ENCODE measurements around the gene SIK1.
"Not testable (repeated sequence)": the region's sequence is repeated elsewhere in the genome, so short reads cannot be mapped to it uniquely, and the experiment has no call there.

Gene SIK1

GRCh38 chr21:43396788-43397438, 30.0 kb downstream of the SIK1 start:
- DNase-seq (ENCODE audit: low read depth): not testable (repeated sequence)

GRCh38 chr21:43383351-43383750, 43.6 kb downstream of the SIK1 start:
- DNase-seq (ENCODE audit: low read depth): not testable (repeated sequence)

- not testable (repeated sequence) for DNase-seq (ENCODE audit: low read depth)
Measured at GRCh38 chr21:43382902-43383301, 44.0 kb downstream of the SIK1 start.

GRCh38 chr21:43380852-43381533, 45.9 kb downstream of the SIK1 start:
- DNase-seq (ENCODE audit: low read depth): not testable (repeated sequence)

GRCh38 chr21:43380337-43380736, 46.6 kb downstream of the SIK1 start:
- not testable (repeated sequence) for DNase-seq (ENCODE audit: low read depth)

GRCh38 chr21:43379626-43380122, 47.3 kb downstream of the SIK1 start:
- DNase-seq (ENCODE audit: low read depth): not testable (repeated sequence)

- no peak for DNase-seq (ENCODE audit: low read depth)
Measured at GRCh38 chr21:43376478-43376882, 50.5 kb downstream of the SIK1 start.

GRCh38 chr21:43375837-43376477, 51.0 kb downstream of the SIK1 start:
- DNase-seq (ENCODE audit: low read depth): no peak

GRCh38 chr21:43375006-43375836, 51.7 kb downstream of the SIK1 start:
- DNase-seq (ENCODE audit: low read depth): no peak

GRCh38 chr21:43374228-43374885, 52.6 kb downstream of the SIK1 start:
- no peak for DNase-seq (ENCODE audit: low read depth)

- DNase-seq (ENCODE audit: low read depth): no peak
Measured at GRCh38 chr21:43373362-43374227, 53.3 kb downstream of the SIK1 start.

- no peak for DNase-seq (ENCODE audit: low read depth)
Measured at GRCh38 chr21:43372663-43373361, 54.1 kb downstream of the SIK1 start.

- DNase-seq (ENCODE audit: low read depth): no peak
Measured at GRCh38 chr21:43371786-43372185, 55.1 kb downstream of the SIK1 start.

- no peak for DNase-seq (ENCODE audit: low read depth)
Measured at GRCh38 chr21:43370888-43371570, 55.9 kb downstream of the SIK1 start.

GRCh38 chr21:43370091-43370658, 56.8 kb downstream of the SIK1 start:
- DNase-seq (ENCODE audit: low read depth): no peak

- no peak for DNase-seq (ENCODE audit: low read depth)
Measured at GRCh38 chr21:43369596-43370090, 57.3 kb downstream of the SIK1 start.

GRCh38 chr21:43369124-43369523, 57.8 kb downstream of the SIK1 start:
- no peak for DNase-seq (ENCODE audit: low read depth)

- DNase-seq (ENCODE audit: low read depth): no peak
Measured at GRCh38 chr21:43368685-43369084, 58.2 kb downstream of the SIK1 start.

GRCh38 chr21:43367859-43368258, 59.1 kb downstream of the SIK1 start:
- DNase-seq (ENCODE audit: low read depth): no peak

Measured in fibroblast of the conjunctiva (primary cell).